Measurements from ENCODE around the gene KIF11. TPM values are rescaled to one million over a fixed set of nuclear protein-coding genes. Genes with fewer than 3 reads are reported as not detected.

Gene KIF11
- total and polyA plus RNA-seq, 2 of the 13 experiments (the other 11 are each of a cell fraction or from before 2014, with no cell fraction given): 8.7 to 38.4 TPM

DNA sequence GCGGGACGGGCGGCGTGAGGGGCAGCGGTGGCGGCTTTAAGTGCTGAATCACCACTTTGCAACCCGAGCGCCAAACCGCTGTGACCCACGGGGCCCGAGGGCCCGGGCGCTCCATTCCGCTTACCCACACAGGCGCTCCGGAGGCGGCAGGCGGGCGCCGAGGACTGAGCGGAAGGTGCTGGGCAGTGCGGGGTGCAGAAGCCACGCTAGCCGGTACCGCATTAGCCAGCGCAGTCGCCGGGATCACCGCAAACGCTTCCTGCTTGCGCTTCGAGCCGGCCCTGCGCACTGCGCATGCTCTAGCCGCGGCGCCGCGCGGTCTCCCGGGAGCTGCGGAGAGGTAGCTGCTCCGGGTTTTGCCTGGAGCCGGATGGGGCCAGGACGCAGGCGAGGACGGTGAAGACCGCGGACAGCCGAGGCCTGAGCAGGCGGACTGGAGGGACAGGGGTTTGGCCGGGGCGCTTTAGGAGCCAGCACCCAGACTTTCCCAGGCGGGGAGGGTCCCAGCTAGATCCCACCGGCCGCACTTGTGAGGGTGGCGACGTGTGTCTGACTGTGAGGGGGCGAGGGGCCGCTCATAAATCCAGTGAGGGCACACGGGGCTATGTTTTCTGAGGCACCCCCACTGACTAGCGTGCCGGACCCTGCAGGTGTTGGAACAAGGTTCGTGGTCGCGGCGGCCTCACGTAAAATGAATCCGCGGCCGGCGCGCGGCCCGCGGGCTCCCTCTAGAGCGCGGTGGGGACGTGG is 19.0 kb upstream of the KIF11 start, which contains the start of gene IDE (continued):
- TF ChIP-seq SKI (IDR thresholded peaks at IDR 0.05; ENCODE audit: partially characterized antibody): peak; percentile 19
- TF ChIP-seq, protein P1, sequence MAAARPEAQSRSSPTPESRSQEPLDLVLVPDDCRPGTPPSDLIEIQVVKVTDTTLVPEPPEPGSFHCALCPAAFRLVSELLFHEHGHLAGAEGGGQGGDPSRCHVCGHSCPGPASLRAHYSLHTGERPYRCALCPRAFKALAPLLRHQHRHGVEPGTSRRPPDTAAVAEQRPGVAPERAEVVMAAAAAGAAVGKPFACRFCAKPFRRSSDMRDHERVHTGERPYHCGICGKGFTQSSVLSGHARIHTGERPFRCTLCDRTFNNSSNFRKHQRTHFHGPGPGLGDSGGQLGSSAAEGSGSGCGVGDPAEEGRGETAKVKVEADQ (CRISPR knock-in tag; IDR thresholded peaks at IDR 0.05; ENCODE audit: borderline replicate concordance): peak; percentile 88
- no peak; the same call in 1 of the 2 replicates for TF ChIP-seq ZNF674 (CRISPR knock-in tag; IDR thresholded peaks at IDR 0.05; ENCODE audit: low read depth)
- TF ChIP-seq EED (CRISPR knock-in tag; IDR thresholded peaks at IDR 0.05): peak; percentile 82; the same call in 1 of the 2 replicates
- TF ChIP-seq, protein P2, sequence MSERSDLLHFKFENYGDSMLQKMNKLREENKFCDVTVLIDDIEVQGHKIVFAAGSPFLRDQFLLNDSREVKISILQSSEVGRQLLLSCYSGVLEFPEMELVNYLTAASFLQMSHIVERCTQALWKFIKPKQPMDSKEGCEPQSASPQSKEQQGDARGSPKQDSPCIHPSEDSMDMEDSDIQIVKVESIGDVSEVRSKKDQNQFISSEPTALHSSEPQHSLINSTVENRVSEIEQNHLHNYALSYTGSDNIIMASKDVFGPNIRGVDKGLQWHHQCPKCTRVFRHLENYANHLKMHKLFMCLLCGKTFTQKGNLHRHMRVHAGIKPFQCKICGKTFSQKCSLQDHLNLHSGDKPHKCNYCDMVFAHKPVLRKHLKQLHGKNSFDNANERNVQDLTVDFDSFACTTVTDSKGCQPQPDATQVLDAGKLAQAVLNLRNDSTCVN (CRISPR knock-in tag; IDR thresholded peaks at IDR 0.05; ENCODE audit: borderline replicate concordance): no peak; the same call in 1 of the 2 replicates
- TF ChIP-seq, protein P3, sequence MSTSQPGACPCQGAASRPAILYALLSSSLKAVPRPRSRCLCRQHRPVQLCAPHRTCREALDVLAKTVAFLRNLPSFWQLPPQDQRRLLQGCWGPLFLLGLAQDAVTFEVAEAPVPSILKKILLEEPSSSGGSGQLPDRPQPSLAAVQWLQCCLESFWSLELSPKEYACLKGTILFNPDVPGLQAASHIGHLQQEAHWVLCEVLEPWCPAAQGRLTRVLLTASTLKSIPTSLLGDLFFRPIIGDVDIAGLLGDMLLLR (CRISPR knock-in tag; IDR thresholded peaks at IDR 0.05): peak; percentile 92
- TF ChIP-seq YY1 (IDR thresholded peaks at IDR 0.05; ENCODE audit: insufficient read depth, insufficient replicate concordance, low read depth, low read length): peak; percentile 64
- TF ChIP-seq ZNF572 (CRISPR knock-in tag; IDR thresholded peaks at IDR 0.05): peak; percentile 86; the same call in 1 of the 2 replicates
- no peak for TF ChIP-seq CBX2 (IDR thresholded peaks at IDR 0.05; ENCODE audit: low read depth, low read length)
- TF ChIP-seq CBX2 (CRISPR knock-in tag; IDR thresholded peaks at IDR 0.05; ENCODE audit: low read depth): no peak
- no peak for TF ChIP-seq NCOA1 (CRISPR knock-in tag; IDR thresholded peaks at IDR 0.05)
- TF ChIP-seq FOXK1 (CRISPR knock-in tag; IDR thresholded peaks at IDR 0.05; ENCODE audit: borderline replicate concordance, low read depth): peak; percentile 54; the same call in 1 of the 2 replicates
- TF ChIP-seq, protein P4, sequence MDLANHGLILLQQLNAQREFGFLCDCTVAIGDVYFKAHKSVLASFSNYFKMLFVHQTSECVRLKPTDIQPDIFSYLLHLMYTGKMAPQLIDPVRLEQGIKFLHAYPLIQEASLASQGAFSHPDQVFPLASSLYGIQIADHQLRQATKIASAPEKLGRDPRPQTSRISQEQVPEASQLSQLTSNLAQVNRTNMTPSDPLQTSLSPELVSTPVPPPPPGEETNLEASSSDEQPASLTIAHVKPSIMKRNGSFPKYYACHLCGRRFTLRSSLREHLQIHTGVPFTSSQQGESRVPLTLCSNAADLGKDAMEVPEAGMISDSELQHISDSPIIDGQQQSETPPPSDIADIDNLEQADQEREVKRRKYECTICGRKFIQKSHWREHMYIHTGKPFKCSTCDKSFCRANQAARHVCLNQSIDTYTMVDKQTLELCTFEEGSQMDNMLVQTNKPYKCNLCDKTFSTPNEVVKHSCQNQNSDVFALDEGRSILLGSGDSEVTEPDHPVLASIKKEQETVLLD (CRISPR knock-in tag; IDR thresholded peaks at IDR 0.05; ENCODE audit: low read depth): 0 out of 2 replicates have a peak, but pooled peaks have one; percentile 53
- peak; percentile 87 for TF ChIP-seq ZNF563 (CRISPR knock-in tag; IDR thresholded peaks at IDR 0.05)
- TF ChIP-seq ZNF138 (CRISPR knock-in tag; IDR thresholded peaks at IDR 0.05; ENCODE audit: low read depth): no peak
- TF ChIP-seq ZNF558 (CRISPR knock-in tag; IDR thresholded peaks at IDR 0.05; ENCODE audit: borderline replicate concordance): peak; percentile 98; the same call in 1 of the 2 replicates
- TF ChIP-seq PHF5A (CRISPR knock-in tag; IDR thresholded peaks at IDR 0.05; ENCODE audit: low read depth, unreplicated experiment): peak; percentile 24
- TF ChIP-seq, protein P5, sequence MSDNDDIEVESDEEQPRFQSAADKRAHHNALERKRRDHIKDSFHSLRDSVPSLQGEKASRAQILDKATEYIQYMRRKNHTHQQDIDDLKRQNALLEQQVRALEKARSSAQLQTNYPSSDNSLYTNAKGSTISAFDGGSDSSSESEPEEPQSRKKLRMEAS (IDR thresholded peaks at IDR 0.05): peak; percentile 89
- TF ChIP-seq ZNF101 (CRISPR knock-in tag; IDR thresholded peaks at IDR 0.05; ENCODE audit: borderline replicate concordance, low read depth): 0 out of 2 replicates have a peak, but pooled peaks have one; percentile 15
- TF ChIP-seq RXRA (CRISPR knock-in tag; IDR thresholded peaks at IDR 0.05): peak; percentile 73
- peak; percentile 88 for TF ChIP-seq ZNF772 (CRISPR knock-in tag; IDR thresholded peaks at IDR 0.05)
- TF ChIP-seq GATA4 (IDR thresholded peaks at IDR 0.05; ENCODE audit: borderline replicate concordance, low read depth): peak; percentile 35
- peak; percentile 96 for TF ChIP-seq ZNF816 (CRISPR knock-in tag; IDR thresholded peaks at IDR 0.05; ENCODE audit: borderline replicate concordance)

Measured in HepG2 (cell line).